GM10847 (cell line): ENCODE results near the gene SEC23A.

Source experiments
- POLR2A ChIP-seq: IDR thresholded peaks from 2 replicates; pipeline ENCODE4 v1.6.1; 2011; ENCODE audit not compliant: insufficient read length; ENCODE audit errors: extremely low read depth

SEC23A gene

DNA sequence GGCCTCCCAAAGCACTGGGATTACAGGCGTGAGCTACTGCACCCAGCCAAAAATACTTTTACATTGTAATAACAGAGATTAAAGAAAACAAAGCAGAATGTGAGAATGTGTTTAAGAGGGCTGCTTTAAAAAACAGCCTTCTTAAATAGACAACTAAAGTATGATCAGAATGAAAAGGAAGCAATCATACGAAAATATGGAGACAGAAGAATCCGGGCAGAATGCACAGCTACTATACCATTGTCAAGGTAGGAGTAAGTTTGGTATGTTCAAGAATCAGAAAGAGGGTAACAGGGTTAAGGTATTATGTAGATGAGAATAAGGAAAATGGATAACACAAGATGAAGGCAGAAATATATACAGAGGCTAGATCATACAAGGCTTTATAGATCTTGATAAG, 8.5 kb downstream of the SEC23A start:
- TF ChIP-seq POLR2A: no peak

DNA sequence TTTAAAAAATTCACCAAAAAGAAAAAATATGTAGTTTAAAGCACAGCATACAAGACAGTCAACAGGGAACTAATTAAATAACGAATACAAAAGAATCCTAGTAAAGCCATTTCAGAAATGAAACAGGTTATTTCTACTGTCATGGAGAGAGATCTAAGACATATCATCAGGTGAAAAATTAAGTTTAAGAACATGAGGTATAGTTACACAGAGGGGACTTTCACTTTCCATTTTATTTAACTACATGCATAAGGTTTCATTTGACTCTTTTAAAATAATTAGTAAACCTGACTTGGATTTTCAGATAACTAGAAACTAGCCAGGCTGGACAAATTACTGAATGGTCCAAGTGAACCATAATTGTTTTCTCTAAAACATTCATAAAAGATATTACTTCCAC, 11.3 kb downstream of the SEC23A start:
- TF ChIP-seq POLR2A: no peak

DNA sequence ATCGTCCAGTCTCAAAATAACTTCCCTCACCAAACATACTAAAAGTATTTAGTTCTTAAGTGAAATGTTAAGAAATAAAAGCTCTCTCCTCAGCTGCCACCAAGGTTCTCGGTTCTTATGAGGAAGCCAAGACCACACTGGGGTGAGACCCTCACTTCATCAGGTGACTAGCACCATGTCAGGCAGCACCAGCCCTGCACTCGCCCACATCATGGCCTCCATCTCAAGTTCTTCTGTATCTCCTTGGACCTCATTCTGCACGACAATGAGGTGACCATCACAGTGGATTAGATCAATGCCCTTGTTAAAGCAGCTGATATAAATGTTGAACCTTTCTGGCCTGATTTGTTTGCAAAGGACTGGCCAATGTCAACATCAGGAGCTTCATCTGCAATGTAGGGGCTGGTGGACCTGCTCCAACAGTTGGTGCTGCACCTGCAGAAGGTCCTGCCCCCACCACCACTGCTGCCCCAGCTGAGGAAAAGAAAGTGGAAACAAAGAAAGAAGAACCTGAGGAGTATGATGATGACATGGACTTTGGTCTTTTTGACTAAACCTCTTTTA, 12.4 kb downstream of the SEC23A start:
- no peak for TF ChIP-seq POLR2A

DNA sequence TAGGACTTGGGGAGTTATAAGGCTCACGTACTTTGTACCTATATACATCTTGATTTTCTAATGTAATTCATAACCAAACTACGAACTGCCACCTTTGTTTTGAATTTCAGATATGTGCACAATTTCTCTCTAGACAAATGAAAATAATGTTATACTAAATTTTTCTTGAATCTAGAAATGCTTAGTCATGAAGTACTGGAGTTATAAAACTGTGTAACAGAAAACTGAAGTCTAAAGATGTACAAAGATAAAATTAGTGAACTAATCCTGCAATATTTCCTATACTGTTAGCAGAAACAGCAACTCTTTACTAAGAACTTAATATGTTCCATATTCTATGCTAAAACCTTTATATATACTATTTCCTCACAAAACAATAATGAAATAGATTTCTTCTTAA, 15.5 kb downstream of the SEC23A start:
- TF ChIP-seq POLR2A: no peak

DNA sequence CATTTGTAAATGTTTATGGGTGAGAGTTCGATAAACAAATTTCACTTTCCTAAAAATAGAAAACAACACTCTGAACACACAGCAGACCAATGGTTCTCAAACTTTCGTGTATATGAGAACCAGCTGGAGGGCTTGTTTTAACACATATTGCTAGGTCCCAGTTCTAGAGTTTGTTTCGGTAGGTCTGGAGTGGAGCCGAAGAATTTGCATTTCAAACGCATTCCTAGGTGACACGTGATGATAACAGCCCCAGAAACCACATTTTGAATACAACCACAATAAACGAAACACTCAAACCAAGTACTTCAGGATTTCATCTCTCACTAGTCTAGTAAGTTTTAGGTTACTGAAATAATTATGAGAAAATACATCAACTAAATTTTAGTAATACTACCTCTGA, 17.1 kb downstream of the SEC23A start:
- no peak for TF ChIP-seq POLR2A

DNA sequence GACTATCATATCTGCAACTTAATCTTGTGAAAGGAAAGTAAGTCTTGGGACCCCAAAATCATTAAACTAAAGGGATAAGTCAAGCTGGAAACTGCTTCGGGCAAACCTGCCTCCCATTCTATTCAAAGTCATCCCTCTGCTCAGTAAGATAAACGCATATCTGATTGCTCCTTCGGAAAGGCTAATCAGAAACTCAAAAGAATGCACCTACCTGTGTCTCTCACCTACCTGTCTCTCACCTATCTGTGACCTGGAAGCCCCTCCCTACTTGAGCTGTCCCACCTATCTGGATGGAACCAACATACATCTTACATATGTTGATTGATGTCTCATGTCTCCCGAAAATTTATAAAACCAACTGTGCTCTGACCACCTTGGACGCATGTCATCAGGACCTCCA, 19.9 kb downstream of the SEC23A start:
- no peak for TF ChIP-seq POLR2A

DNA sequence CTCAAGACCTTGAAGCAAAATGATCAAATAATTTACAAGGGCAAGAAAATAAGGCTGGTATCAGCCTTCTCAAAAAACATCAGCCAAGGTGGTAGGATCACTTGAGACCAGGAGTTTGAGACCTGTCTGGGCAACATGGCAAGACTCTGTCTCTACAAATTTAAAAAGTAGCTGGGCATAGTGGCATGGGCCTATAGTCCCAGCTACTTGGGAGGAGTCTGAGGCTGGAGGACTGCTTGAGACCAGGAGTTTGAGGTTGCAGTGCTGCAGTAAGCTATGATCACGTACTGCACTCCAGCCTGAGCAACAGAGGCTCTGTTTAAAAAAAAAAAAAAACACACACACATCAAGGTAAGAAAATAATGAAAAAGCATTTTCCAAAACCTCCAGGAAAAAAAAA, 22.1 kb downstream of the SEC23A start:
- no peak for TF ChIP-seq POLR2A

DNA sequence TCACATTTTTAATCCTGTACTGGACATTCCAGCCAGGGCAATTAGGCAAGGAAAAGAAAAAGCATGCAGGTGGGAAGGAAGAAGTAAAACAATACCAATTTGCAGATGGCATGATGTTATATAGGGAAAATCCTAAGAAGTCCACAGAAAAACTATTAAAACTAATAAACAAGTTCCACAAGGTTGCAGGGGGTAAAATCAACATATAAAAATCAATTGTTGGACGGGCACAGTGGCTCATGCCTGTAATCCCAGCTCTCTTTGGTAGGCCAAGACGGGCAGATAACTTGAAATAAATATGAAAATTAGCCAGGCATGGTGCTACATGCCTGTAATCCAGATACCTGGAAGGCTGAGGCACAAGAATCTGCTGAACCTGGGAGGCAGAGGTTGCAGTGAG, 31.9 kb downstream of the SEC23A start:
- TF ChIP-seq POLR2A: no peak

DNA sequence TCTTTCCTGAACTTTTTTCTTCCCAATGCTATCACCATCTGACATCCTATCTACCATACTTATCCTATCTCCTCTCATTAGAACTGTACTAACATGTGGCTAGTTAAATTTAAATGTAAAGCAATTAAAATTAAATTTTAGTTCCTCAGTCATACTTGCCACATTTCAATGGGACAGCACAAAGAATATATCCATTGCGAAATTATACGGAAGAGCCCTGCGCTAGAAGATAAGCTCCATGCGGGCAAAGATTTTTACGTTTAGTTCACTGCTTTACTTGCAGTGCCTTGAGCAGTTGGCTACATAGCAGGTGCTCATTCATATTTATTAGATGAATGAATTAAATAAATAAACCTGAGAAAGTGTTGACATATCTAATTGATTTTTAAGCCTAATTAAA, 33.1 kb downstream of the SEC23A start:
- no peak for TF ChIP-seq POLR2A

DNA sequence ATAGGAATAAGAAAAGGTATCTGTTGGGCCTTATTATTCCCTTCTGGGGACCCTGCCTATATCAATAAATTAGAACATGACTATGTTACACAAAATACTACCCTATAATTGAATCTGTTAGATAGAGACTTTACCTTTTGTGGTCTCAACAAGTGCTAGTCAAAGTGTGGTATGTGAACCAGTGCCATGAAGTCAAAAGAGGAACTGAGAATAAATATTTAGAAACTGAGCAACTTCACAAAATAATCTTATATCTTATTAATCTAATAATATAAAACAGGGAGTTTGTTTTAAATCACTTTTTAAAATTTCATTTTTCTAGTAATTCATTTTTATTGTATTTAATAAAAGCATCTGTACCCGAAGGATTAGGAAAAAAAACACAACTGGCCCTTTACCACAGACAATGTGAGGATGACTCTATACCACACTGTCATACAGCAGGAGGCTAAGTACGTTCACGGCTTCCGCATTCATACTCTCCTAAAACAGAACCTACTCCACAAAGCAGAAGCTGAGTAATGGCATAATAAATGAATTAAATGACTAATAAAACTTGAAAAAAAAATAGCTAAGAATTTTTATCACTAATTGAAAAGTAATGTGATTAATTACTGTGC, 42.1 kb downstream of the SEC23A start:
- TF ChIP-seq POLR2A: no peak

DNA sequence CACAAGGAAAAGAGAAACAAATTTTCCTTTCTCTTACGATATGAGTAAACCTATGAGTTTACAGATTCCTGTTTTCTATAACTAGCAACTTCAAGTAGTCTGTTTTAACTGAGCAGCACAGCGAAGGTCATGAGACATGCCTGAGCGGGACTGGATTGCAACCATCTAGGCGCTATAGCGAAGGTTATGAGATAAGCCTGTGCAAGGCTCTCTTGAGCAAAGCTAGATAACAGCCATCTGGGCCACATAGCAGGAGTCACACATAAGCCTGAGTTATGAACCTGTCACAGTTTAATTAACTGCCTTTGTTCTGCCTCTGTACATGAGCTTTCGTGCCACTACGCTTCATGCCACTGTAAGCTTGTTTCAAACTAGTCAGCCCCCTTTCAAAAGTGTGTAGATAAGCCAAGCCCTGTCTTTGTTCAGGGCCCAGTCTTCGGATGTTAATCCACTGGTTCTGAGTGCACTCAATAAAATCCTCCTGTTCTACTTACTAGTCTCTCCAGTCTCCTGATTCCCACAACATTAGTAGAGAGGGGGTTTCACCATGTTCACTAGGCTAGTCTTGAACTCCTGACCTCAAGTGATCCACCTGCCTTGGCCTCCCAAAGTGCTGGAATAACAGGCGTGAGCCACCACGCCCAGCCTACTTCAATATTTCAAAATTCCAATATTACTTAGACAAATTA, 47.1 kb downstream of the SEC23A start:
- no peak for TF ChIP-seq POLR2A

DNA sequence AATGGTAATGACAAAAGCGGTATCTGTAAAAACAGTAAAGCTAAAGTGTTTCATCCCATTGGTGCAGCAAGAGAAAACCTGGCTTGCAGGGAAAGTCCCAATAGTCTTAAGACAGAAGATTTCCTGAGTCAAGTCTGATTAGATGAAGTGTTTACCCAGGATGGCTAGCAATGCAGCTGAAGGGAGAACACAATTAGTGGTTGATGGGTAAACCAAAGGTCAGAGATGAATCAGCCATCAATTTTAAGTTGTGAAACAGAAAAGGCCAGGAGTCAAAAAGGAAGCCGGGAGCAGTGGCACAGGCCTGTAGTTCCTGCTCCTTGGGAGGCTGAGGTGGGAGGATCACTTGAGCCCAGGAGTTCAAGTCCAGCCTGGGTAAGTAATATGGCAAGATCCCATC, 52.6 kb downstream of the SEC23A start:
- TF ChIP-seq POLR2A: no peak

DNA sequence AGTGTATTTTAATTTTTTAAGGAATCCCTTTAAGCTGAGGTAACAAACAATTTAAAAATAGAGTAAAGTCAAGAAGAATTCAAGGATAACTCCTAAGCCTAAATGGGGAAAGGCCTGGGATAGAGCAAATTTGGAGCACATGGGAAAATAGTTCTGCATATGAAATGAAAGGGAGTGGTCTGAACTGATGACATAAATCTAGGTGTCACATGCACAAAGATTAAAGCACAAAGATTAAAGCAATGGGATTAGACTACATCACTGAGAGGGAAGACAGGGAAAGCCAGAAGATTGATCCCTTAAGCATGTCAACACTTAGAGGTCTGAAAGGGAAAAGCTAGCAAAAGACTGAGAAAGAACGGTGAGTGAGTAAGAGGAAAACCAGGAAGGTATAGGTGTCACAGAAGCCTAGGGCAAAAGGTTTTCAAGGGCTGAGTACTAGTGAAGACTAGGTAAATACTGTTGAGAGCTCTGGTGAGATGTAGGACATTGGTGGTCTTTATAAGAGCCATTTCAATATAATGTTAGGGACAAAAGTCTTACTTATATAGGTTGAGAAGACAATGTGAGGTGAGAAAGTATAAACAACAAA, 59.6 kb downstream of the SEC23A start:
- no peak for TF ChIP-seq POLR2A

DNA sequence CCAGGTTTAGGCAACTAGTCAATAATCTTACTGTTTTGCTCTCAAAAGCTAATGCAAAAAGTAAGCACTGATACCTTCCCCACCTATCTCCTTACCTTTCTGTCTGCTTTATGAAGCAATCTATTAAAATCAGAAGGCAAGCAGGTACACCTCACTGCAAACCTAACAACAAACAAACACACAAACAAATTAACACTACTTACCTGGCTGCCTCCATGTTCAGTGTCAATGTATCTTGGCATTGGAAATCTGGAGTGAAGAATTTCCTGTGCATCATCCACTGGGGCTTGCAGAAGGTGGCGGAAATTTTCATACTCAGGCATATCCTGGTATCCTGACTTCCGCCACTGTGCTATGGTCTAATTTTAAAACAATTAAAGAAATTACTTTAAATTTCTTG, 62.5 kb downstream of the SEC23A start:
- no peak for TF ChIP-seq POLR2A

DNA sequence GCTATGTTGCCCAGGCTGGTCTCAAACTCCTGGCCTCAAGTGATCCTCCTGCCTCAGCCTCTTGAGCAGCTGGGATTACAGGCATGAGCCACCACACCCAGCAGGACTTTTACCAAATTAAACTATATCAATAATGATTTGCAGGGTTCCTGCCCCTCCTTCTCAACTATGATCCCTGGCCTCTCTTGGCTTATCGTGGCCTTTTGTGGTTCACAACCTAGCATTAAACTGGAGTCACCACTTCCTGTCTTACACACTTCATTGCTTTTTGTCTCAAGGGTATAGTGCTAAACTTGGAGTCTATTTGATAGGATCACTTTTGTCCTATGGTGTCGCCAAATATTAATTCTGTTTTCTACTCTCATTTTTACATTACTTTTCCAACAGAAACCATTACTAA, 64.5 kb downstream of the SEC23A start:
- TF ChIP-seq POLR2A: no peak

DNA sequence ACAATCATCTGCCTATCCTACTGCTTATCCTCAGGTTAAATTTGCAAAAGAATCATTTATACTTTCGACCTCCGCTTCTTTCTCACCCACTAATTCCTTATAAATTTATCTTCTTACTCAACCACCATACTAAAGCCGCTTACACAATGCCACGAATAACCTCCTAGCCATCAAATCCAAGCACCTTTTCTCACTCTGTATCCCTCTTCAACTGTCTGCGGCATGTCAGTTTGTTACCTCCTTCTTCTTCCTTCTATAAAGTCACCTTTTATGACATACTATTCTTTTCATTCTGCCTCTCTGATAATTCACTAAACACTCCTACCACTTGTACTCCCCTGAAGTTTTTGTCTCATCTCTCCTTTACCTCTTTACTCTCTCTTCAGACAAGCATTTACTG, 66.3 kb downstream of the SEC23A start:
- no peak for TF ChIP-seq POLR2A

DNA sequence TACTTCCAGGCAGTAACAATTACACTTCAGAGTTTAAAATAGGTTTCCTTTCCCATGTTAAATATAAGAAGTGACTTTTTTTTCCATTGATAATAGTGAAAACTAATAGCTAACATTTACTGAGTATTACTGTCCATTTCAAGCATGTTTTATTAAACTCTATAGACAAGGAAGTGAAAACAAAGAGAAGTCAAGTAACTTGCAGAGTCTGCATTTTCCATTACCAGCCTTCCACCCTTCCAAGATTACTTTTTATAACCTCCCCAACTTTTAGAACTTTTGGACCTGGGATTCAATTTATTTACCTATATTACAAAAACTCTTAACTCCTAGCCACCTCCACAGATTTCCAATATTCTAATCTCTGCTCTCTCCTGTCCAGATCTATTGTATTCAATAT, 67.7 kb downstream of the SEC23A start:
- TF ChIP-seq POLR2A: no peak
